Keratinocyte (primary cell): Measurements from ENCODE around the gene BCAT1. TPM values are rescaled to one million over a fixed set of nuclear protein-coding genes. Genes with fewer than 3 reads are reported as not detected.

Experiments
- DNase-seq: peaks from one replicate; pipeline ENCODE4 v3.0.0-alpha.2; 2011; ENCODE audit warnings: low read depth, missing footprints, low spot score
- FAIRE-seq: peaks from 2 replicates; lab custom pipeline; 2011; peaks lifted over from hg19 to GRCh38; lab: Jason Lieb, UNC
- H2AFZ ChIP-seq: 2 replicates; pipeline ENCODE4 v1.6.0; 2012; ENCODE audit warnings: low read length, control low read depth, inconsistent platforms; ENCODE audit not compliant: control insufficient read depth
- H3K27ac ChIP-seq: 2 replicates; pipeline ENCODE4 v1.5.1; 2011; ENCODE audit warnings: low read length; ENCODE audit not compliant: control insufficient read depth, insufficient read depth
- H3K27me3 ChIP-seq: 3 replicates; pipeline ENCODE4 v1.6.0; 2011; ENCODE audit warnings: low read length; ENCODE audit not compliant: control insufficient read depth, insufficient read depth; ENCODE audit errors: extremely low read depth
- H3K36me3 ChIP-seq, 2 experiments: 2 replicates in 1 of 2; 3 replicates in 1 of 2; pipeline ENCODE4 v1.5.1; 2011; ENCODE audit warnings: low read length in 2 of 2, mild to moderate bottlenecking in 1 of 2; ENCODE audit not compliant: control insufficient read depth in 2 of 2, insufficient read depth in 2 of 2; ENCODE audit errors: extremely low read depth in 1 of 2
- H3K4me1 ChIP-seq: 3 replicates; pipeline ENCODE4 v1.5.1; 2011; ENCODE audit warnings: low read length; ENCODE audit not compliant: control insufficient read depth, insufficient read depth; ENCODE audit errors: extremely low read depth
- H3K4me2 ChIP-seq: 3 replicates; pipeline ENCODE4 v1.6.0; 2011; ENCODE audit warnings: low read depth, low read length; ENCODE audit not compliant: control insufficient read depth, insufficient read depth; ENCODE audit errors: extremely low read depth
- H3K4me3 ChIP-seq, 3 experiments: fragments of 200-600 bp in 1 of 3; sonication (generic) in 1 of 3; 2 replicates in 2 of 3; 3 replicates in 1 of 3; pipeline ENCODE4 v1.5.1; 2011 to 2016; ENCODE audit warnings: low read length in 3 of 3, mild to moderate bottlenecking in 3 of 3, control low read depth in 2 of 3, inconsistent platforms in 1 of 3, low read depth in 1 of 3, mixed read lengths in 1 of 3, mixed run types in 1 of 3, moderate library complexity in 1 of 3; ENCODE audit not compliant: control insufficient read depth in 2 of 3, insufficient read depth in 2 of 3; ENCODE audit errors: extremely low read depth in 1 of 3
- H3K79me2 ChIP-seq: 2 replicates; pipeline ENCODE4 v1.6.0; 2012; ENCODE audit warnings: low read length; ENCODE audit not compliant: control insufficient read depth, insufficient read depth
- H3K9ac ChIP-seq: 3 replicates; pipeline ENCODE4 v1.6.0; 2011; ENCODE audit warnings: low read length; ENCODE audit not compliant: control insufficient read depth, insufficient read depth; ENCODE audit errors: extremely low read depth
- H3K9me1 ChIP-seq: 3 replicates; pipeline ENCODE4 v1.6.0; 2011; ENCODE audit warnings: low read length; ENCODE audit not compliant: control insufficient read depth, insufficient read depth; ENCODE audit errors: extremely low read depth
- H3K9me3 ChIP-seq: 2 replicates; pipeline ENCODE4 v1.5.1; 2012; ENCODE audit warnings: low read depth, low read length; ENCODE audit not compliant: control insufficient read depth
- H4K20me1 ChIP-seq: 3 replicates; pipeline ENCODE4 v1.6.0; 2011; ENCODE audit warnings: low read length; ENCODE audit not compliant: control insufficient read depth, insufficient read depth; ENCODE audit errors: extremely low read depth
- CTCF ChIP-seq, 3 experiments: IDR thresholded peaks in 1 of 3; conservative IDR thresholded peaks in 1 of 3; optimal IDR thresholded peaks in 1 of 3; 2 replicates in 2 of 3; 3 replicates in 1 of 3; pipeline versions ENCODE3 to v1.5.1; 2011; ENCODE audit warnings: low read length in 3 of 3, mild to moderate bottlenecking in 3 of 3, moderate library complexity in 2 of 3, control low read depth in 1 of 3, inconsistent platforms in 1 of 3; ENCODE audit not compliant: insufficient read depth in 2 of 3; ENCODE audit errors: extremely low read depth in 1 of 3
- EZH2 ChIP-seq: IDR thresholded peaks from one replicate; pipeline ENCODE4 v1.6.1; 2012; ENCODE audit warnings: inconsistent platforms, mild to moderate bottlenecking, low read length, moderate library complexity
- dilution Hi-C: fragments of 300-500 bp; cut with MboI; formaldehyde crosslinking; loops from one replicate; pipeline ENCODE4 v1.7.0; 2020; ENCODE audit warnings: low sequenced_read_pairs; ENCODE audit not compliant: extremely low pct_ligation_motif_present
- polyA plus RNA-seq, 5 experiments: library from polyadenylated mRNA; depleted of rRNA in 3 of 5; stranded (reverse) in 3 of 5; stranded (forward) in 1 of 5; unstranded in 1 of 5; fragments of >200 nt; gene quantifications; 1 replicate in 1 of 5; 2 replicates in 3 of 5; 3 replicates in 1 of 5; pipeline versions ENCODE4 v1.2.1 to v1.2.3, GENCODE V29; 2011 to 2012; ENCODE audit warnings: missing spikeins in 2 of 5, low read depth in 1 of 5, low replicate concordance in 1 of 5

The BCAT1 gene
- polyA plus RNA-seq, 1 donor (not counting 4 experiments of a cell fraction or from before 2014, with no cell fraction given) = 6.5 TPM

GRCh38 chr12:24806386-24806785 is 142.5 kb downstream of the BCAT1 start:
- Histone ChIP-seq H3K4me2 (no peak overlapping the region), H3K9ac (no peak overlapping the region), H3K4me3 (no peak overlapping the region), H3K9me1 (no peaks in the 10 kb centered on the region), H3K27me3 (no peaks in the 10 kb centered on the region), H4K20me1 (no peaks in the 10 kb centered on the region), H3K79me2 (no peaks in the 10 kb centered on the region), H3K4me1 (no peaks in the 10 kb centered on the region), H3K36me3 (no peaks in the 10 kb centered on the region), H3K27ac (no peak overlapping the region), H3K9me3 (no peaks in the 10 kb centered on the region), H2AFZ (no peak overlapping the region)
- FAIRE-seq (no peak), DNase-seq (no peak)
- no peak for TF ChIP-seq CTCF (optimal IDR thresholded peaks at IDR 0.05 in 1 of 3, IDR thresholded peaks at IDR 0.05 in 1 of 3, conservative IDR thresholded peaks at IDR 0.05 in 1 of 3; ENCODE audit: extremely low read depth in 1 of 3, insufficient read depth in 2 of 3, low read length in 3 of 3)
- no peak for TF ChIP-seq EZH2
- dilution Hi-C loops = no loop called here

- Histone ChIP-seq H3K79me2 (no peaks in the 10 kb centered on the region), H3K4me3 (no peak overlapping the region), H3K36me3 (no peaks in the 10 kb centered on the region), H2AFZ (no peak overlapping the region), H3K27me3 (no peaks in the 10 kb centered on the region), H3K9ac (no peak overlapping the region), H3K4me1 (no peaks in the 10 kb centered on the region), H3K27ac (no peak overlapping the region), H3K9me3 (no peaks in the 10 kb centered on the region), H4K20me1 (no peaks in the 10 kb centered on the region), H3K4me2 (no peak overlapping the region), H3K9me1 (no peaks in the 10 kb centered on the region)
- FAIRE-seq (no peak), DNase-seq (no peak)
- TF ChIP-seq EZH2 (no peak), CTCF (optimal IDR thresholded peaks at IDR 0.05 in 1 of 3, IDR thresholded peaks at IDR 0.05 in 1 of 3, conservative IDR thresholded peaks at IDR 0.05 in 1 of 3; ENCODE audit: extremely low read depth in 1 of 3, insufficient read depth in 2 of 3, low read length in 3 of 3) (no peak)
- dilution Hi-C loops = no loop called here
These were observed 145.3 kb downstream of the BCAT1 start for GRCh38 chr12:24803430-24804245.
